Right lobe of liver (tissue), 6 donors: ENCODE measurements around the gene AIPL1. TPM values are rescaled to one million over a fixed set of nuclear protein-coding genes. Genes with fewer than 3 reads are reported as not detected.
A peak's percentile ranks its signal among the peaks of the same experiment; 100 is the strongest.

Experiments
- ATAC-seq, 4 donors: fragments of 200-7000 bp; cut with Tn5 transposase; one replicate each; pipeline ENCODE4 v1.9.1; 2020; ENCODE audit warnings: mild to moderate bottlenecking in 4 of 4, moderate library complexity in 4 of 4
- DNase-seq, 3 donors: peaks; one replicate each; pipeline ENCODE4 v3.0.0-alpha.2; 2020
- H3K27ac ChIP-seq, 3 donors: fragments of 200-600 bp; one replicate each; pipeline ENCODE4 v1.8.0; 2022
- H3K27me3 ChIP-seq, 2 donors: fragments of 200-600 bp; one replicate each; pipeline ENCODE4 v1.8.0; 2022
- H3K36me3 ChIP-seq, 4 donors: fragments of 200-600 bp; sonication (generic) in 1 of 4; one replicate each; pipeline versions ENCODE4 v1.5.1 to v1.8.0; 2017 to 2022; ENCODE audit warnings: control low read depth in 1 of 4
- H3K4me1 ChIP-seq, 4 donors: fragments of 200-600 bp; sonication (generic) in 1 of 4; one replicate each; pipeline versions ENCODE4 v1.5.1 to v1.8.0; 2017 to 2022; ENCODE audit warnings: control low read depth in 1 of 4
- H3K4me3 ChIP-seq, 3 donors: fragments of 200-600 bp; one replicate each; pipeline ENCODE4 v1.8.0; 2022
- H3K9me3 ChIP-seq, 4 donors: fragments of 200-600 bp; sonication (generic) in 1 of 4; one replicate each; pipeline versions ENCODE4 v1.5.1 to v1.8.0; 2017 to 2022; ENCODE audit warnings: control low read depth in 1 of 4
- CTCF ChIP-seq, 4 donors: fragments of 200-600 bp in 3 of 4; fragments of 450-650 bp in 1 of 4; IDR thresholded peaks; one replicate each; pipeline versions ENCODE4 v1.5.1 to v1.8.0; 2016 to 2022; ENCODE audit warnings: antibody characterized with exemption in 4 of 4, mild to moderate bottlenecking in 2 of 4
- POLR2A ChIP-seq: fragments of 450-650 bp; IDR thresholded peaks from one replicate; pipeline ENCODE4 v1.6.1; 2017; ENCODE audit warnings: antibody characterized with exemption, mild to moderate bottlenecking
- WGBS: methylation state at CpG from one replicate; pipeline ENCODE4 v1.1.6; 2018; ENCODE audit warnings: low coverage, low lambda C conversion rate; ENCODE audit not compliant: insufficient coverage; ENCODE audit errors: missing lambda C conversion rate; 5-methylcytosine and 5-hydroxymethylcytosine counted together
- intact Hi-C, 2 donors: fragments of 100-400 bp; cut with DNase I; formaldehyde crosslinking; loops; one replicate each; pipeline versions ENCODE4 v1.11.2 to v1.14.1; 2022
- total RNA-seq, 6 experiments: library from RNA; depleted of rRNA in 2 of 6; stranded (reverse); fragments of >200 nt in 2 of 6; fragmentation: NEBNext Ultra II Directional in 3 of 6; extraction: Animal tissue kit (Norgen Biotek cat#: 25700) in 3 of 6; gene quantifications; one replicate each; pipeline versions ENCODE4 v1.1.0 to v1.2.4, GENCODE V29; 2016 to 2023
- donor health status: DM: no; HTN: yes; CAD: no.
- donor health status: DM: no; HTN: no; CAD: no.
- donor health status: DM: no; HTN: no; CAD: no.
- donor health status: DM: no; HTN: yes; CAD: no.
- donor health status: DM: no; HTN: yes; CAD: no.

AIPL1 gene
- total RNA-seq, 6 experiments from 2014 or later: not detected

- Histone ChIP-seq H3K9me3 (no peaks in the 10 kb centered on the region), H3K27me3 (no peaks in the 10 kb centered on the region), H3K27ac (no peak overlapping the region), H3K36me3 (no peaks in the 10 kb centered on the region), H3K4me1 (no peaks in the 10 kb centered on the region), H3K4me3 (no peak overlapping the region)
- no peak for ATAC-seq
- intact Hi-C loops: no loop called here
- DNase-seq: peak in 1 of 3 donors; percentile 53
- TF ChIP-seq POLR2A: no peak
- no peak for TF ChIP-seq CTCF (IDR thresholded peaks at IDR 0.05)
- 100% methylated on average over 2 of the region's 14 CpGs for WGBS
Measured at GRCh38 chr17:6461246-6461645, 26.3 kb upstream of the AIPL1 start.

GRCh38 chr17:6460531-6461161 lies 25.7 kb upstream of the AIPL1 start:
- WGBS: 67% methylated on average over 3 of the region's 9 CpGs
- Histone ChIP-seq H3K27me3 (no peaks in the 10 kb centered on the region), H3K4me3 (no peak overlapping the region), H3K9me3 (no peaks in the 10 kb centered on the region), H3K27ac (no peak overlapping the region), H3K4me1 (no peaks in the 10 kb centered on the region), H3K36me3 (no peaks in the 10 kb centered on the region)
- ATAC-seq: no peak
- DNase-seq: peak in 1 of 3 donors; percentile 9
- intact Hi-C loops: no loop called here
- TF ChIP-seq CTCF (IDR thresholded peaks at IDR 0.05) (no peak), POLR2A (no peak)

GRCh38 chr17:6458460-6458950 lies 23.6 kb upstream of the AIPL1 start:
- no peaks in the 10 kb centered on the region for H3K27me3 ChIP-seq
- DNase-seq (peak in 1 of 3 donors; percentile 51), ATAC-seq (no peak)
- H3K4me3 ChIP-seq: no peak overlapping the region
- TF ChIP-seq POLR2A (no peak), CTCF (IDR thresholded peaks at IDR 0.05) (no peak)
- H3K27ac ChIP-seq: no peak overlapping the region
- WGBS: 64% methylated on average over 7 of the region's 14 CpGs
- no peaks in the 10 kb centered on the region for H3K36me3 ChIP-seq
- intact Hi-C loops: no loop called here
- no peaks in the 10 kb centered on the region for H3K9me3 ChIP-seq
- H3K4me1 ChIP-seq: no peaks in the 10 kb centered on the region

GRCh38 chr17:6457688-6458459 lies 23.0 kb upstream of the AIPL1 start:
- no peaks in the 10 kb centered on the region for H3K4me1 ChIP-seq
- H3K27ac ChIP-seq: no peak overlapping the region
- ATAC-seq (no peak), DNase-seq (peak in 1 of 3 donors; percentile 45)
- H3K9me3 ChIP-seq: no peaks in the 10 kb centered on the region
- no peaks in the 10 kb centered on the region for H3K36me3 ChIP-seq
- 81% methylated on average over 6 of the region's 10 CpGs for WGBS
- H3K4me3 ChIP-seq: no peak overlapping the region
- no peaks in the 10 kb centered on the region for H3K27me3 ChIP-seq
- TF ChIP-seq CTCF (IDR thresholded peaks at IDR 0.05) (no peak), POLR2A (no peak)
- intact Hi-C loops: no loop called here
